GM12874 (cell line): Measurements from ENCODE around the gene SHROOM4.

ENCODE experiments used
- TF ChIP-seq, protein P1 (sequence below): IDR thresholded peaks from 2 replicates; pipeline ENCODE4 v1.5.1; 2011; ENCODE audit warnings: low read depth, mild to moderate bottlenecking, control low read depth, low read length, moderate library complexity; ENCODE audit not compliant: insufficient read depth

The SHROOM4 gene

DNA sequence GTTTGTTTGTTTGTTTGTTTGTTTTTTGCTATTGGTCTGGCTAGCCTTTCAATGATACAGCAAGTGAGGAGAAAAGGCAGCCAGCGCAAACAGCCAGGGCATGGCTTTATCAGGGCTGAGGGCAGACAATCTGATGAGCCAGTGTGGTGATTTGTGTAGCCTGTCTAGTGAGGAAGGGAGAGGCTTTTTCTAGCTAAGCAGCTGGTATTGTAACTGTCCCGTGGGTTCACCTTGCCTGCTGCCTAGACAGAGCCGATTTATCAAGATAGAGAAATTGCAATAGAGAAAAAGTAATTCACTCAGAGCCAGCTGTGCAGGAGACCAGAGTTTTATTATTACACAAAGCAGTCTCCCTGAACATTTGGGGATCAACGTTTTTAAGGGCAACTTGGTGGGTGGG, 28.2 kb upstream of the SHROOM4 start:
- TF ChIP-seq, protein P1, sequence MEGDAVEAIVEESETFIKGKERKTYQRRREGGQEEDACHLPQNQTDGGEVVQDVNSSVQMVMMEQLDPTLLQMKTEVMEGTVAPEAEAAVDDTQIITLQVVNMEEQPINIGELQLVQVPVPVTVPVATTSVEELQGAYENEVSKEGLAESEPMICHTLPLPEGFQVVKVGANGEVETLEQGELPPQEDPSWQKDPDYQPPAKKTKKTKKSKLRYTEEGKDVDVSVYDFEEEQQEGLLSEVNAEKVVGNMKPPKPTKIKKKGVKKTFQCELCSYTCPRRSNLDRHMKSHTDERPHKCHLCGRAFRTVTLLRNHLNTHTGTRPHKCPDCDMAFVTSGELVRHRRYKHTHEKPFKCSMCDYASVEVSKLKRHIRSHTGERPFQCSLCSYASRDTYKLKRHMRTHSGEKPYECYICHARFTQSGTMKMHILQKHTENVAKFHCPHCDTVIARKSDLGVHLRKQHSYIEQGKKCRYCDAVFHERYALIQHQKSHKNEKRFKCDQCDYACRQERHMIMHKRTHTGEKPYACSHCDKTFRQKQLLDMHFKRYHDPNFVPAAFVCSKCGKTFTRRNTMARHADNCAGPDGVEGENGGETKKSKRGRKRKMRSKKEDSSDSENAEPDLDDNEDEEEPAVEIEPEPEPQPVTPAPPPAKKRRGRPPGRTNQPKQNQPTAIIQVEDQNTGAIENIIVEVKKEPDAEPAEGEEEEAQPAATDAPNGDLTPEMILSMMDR: no peak

DNA sequence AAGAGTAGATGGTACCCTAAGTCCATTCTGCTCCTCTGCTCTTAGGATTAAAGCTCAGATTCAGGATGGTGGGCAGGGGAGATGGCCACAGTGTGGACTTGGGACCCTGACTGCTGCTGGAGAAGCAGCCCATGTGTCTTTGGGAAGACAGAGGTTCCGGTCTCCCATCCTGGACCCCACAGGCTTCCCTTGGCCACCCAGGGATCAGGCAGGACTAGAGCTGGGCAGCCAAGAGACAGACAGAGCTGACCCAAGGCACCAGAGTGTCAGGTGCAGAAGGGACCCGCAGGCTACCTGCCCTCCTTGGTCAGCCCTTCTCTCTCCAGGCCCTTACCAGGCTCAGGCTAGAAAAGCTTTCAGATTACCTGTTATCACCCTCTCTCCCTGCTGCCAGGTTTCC, 25.7 kb upstream of the SHROOM4 start:
- TF ChIP-seq, protein P1: no peak

DNA sequence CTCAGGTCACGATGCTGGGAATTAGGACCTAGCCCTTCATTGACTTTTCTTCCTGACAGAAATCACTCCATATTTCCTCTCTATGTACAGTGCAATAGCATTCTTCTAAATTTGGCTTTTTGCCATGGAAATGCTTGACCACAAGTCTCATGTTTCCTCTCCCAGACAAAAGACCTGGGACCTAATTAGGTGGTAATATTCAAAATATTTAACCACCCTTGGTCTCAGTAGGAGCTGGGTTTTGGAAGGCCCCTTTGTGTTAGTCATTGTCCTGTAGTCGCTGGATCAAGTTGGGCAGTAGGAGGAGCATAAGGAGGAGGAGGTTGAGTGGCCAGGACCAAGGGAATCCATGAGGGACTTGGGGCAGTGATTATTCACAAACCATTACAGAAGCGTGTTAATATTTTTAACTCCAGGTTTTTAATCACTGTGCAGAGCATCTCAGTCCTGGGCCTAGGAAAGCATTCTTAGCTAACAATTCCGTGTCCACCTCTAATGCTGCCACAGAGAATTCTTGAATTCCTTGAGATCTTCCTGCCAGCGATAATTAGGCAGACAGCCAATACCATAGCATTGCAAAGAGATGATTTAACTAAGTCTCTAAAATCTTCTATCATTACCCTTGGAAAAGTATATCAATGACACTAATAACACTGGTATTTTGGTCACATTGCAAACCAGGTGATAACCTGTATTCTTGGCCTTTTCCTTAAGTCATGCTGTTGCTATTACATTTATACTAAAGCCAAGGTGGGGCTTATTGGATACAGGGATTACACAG, 25.0 kb upstream of the SHROOM4 start:
- TF ChIP-seq, protein P1: no peak

DNA sequence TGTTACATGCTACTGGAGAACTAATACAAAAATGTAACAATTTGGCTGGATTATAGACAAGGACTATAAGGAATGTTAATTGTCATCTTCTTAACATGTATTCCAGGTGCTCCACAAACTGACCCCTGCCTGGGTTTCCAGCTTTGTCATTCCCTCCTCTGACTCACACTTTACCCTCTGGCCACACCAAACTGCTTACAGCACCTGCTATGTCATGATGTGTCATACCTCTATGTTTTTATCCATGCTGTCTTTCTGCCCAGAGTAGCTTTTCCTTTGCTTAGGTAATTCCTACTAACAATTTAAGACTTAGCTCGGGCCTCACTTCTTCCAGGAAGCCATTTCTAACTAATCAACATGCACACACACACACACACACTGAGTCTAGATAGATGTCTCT, 14.0 kb upstream of the SHROOM4 start:
- TF ChIP-seq, protein P1: no peak

DNA sequence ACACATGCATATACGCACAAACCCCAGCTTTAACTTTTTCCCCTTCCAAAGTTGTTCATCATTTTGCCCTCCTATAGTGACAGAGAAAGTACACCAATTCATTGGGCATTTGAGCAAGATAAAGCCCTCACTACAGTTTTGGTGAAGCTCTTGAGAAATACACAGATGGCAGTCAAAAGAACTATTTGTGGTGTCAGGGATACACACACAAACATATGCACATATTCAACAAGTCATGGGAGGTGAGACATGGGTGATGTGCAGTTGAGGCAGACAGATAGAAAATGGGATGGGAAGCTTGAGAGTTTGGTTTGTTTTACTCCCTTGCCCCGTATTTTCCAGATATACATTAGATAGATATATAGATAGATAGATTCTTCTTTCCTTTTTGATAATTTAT, 11.8 kb upstream of the SHROOM4 start:
- TF ChIP-seq, protein P1: no peak

DNA sequence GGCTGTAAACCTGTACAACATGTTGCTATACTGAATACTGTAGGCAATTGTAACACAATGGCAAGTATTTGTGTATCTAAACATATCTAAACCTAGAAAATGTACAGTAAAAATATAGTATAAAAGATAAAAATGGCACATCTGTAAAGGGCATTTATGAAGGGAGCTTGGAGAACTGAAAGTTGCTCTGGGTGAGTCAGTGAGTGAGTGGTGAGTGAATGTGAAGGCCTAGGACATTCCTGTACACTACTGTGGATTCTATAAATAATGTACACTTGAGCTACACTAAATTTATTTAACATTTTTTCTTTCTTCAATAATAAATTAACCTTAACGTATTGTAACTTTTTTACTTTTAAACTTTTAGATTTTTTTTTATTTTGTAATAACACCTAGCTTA, 5.0 kb upstream of the SHROOM4 start:
- TF ChIP-seq, protein P1: no peak

DNA sequence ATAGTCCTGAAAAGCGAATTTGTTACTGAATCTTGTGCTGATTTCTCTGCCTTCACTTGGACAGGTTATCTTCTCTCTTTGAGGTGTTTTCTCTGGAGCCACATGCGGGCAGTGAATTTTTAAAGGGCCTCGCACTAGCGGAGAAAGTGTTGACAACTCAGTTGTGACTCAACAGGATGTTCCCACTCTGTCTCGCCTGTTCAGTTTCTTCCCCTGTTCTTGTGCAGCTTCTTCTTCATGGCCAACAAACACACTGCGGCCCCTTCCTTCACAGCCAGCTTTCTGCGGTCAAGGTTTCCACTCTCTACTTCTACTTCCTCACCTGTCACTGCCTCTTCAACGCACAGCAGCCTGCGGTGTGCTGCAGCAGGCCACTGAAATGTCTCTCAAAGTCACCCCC, 1.1 kb upstream of the SHROOM4 start:
- TF ChIP-seq, protein P1: no peak
